Measurements from ENCODE around the gene NCBP3.

Gene NCBP3

DNA sequence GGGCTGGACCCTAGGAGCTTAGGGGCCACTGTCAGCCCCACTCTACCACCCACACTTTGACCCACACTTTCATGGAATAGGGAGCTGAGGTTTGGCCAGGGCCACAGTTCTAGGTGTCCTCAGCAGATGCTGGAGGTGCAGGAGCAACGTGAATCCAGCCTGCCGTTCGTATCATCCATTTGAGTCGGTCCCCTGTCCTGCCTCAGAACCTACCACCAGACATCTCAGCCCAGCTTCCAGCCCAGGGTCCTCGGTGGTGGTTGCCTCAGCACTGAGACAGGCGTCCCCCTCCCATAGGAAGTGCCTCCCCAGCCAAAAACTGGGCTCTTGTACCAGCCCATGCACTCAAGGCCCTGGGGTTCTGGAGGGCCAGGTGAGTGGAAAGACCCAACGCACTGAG, 44.7 kb downstream of the NCBP3 start:
- TF ChIP-seq ZFX (IDR thresholded peaks at IDR 0.05; ENCODE audit: borderline replicate concordance) (no peak), CTCF (IDR thresholded peaks at IDR 0.05) (no peak)
- H3K27ac ChIP-seq, result no peak overlapping the region

- TF ChIP-seq CTCF (IDR thresholded peaks at IDR 0.05) (no peak), ZFX (IDR thresholded peaks at IDR 0.05; ENCODE audit: borderline replicate concordance) (no peak)
- no peak within 1 kb of the TSS for H3K27ac ChIP-seq
Measured at GRCh38 chr17:3800362-3801271, 45.4 kb downstream of the NCBP3 start, which contains the start of gene ITGAE. Gene ITGAE (minus strand): TSS chr17:3801188. CDS start chr17:3801144, 44 bp downstream.

DNA sequence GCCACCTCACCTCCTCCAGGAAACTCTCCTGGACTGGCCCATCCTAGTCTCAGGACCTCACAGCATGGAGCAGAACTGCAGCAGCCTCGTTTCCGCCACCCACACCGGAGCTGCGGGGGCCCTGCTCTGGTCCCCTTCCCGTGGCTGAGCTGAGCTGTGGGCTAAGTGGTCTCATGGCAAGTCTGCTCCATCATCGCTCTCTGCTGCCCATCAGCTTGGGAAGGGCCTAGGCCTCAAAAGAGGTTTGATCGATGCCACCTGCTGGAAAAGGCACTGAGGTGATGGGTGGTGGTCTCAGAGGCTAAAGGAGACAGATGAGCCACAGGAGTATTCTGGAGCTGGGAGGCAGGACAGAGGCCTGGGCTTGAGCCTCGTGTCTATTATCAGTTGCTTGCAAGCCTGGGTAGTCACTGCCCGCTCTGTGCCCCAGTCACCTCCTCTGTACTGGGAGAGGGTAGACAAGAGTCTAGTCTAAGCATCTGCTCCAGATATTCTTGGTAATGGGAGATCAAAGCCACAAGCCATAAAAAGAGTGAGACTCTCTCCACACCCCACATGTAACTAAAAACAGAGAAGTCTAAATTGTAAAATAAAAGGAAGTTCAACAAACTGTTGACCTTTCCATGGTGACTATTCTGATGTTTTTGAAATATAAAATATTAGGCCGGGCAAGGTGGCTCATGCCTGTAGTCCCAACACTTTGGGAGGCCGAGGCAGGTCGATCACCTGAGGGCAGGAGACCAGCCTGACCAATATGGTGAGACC, 46.7 kb downstream of the NCBP3 start:
- no peak for TF ChIP-seq CTCF (IDR thresholded peaks at IDR 0.05)
- no peak for TF ChIP-seq ZFX (IDR thresholded peaks at IDR 0.05; ENCODE audit: borderline replicate concordance)
- no peak overlapping the region for H3K27ac ChIP-seq

- TF ChIP-seq ZFX (IDR thresholded peaks at IDR 0.05; ENCODE audit: borderline replicate concordance) (no peak), CTCF (IDR thresholded peaks at IDR 0.05) (no peak)
- H3K27ac ChIP-seq, result no peak overlapping the region
Measured at GRCh38 chr17:3798273-3799180, 47.5 kb downstream of the NCBP3 start.

GRCh38 chr17:3796822-3797170, 49.2 kb downstream of the NCBP3 start:
- TF ChIP-seq CTCF (IDR thresholded peaks at IDR 0.05), result no peak
- TF ChIP-seq ZFX (IDR thresholded peaks at IDR 0.05; ENCODE audit: borderline replicate concordance), result no peak
- no peak overlapping the region for H3K27ac ChIP-seq

DNA sequence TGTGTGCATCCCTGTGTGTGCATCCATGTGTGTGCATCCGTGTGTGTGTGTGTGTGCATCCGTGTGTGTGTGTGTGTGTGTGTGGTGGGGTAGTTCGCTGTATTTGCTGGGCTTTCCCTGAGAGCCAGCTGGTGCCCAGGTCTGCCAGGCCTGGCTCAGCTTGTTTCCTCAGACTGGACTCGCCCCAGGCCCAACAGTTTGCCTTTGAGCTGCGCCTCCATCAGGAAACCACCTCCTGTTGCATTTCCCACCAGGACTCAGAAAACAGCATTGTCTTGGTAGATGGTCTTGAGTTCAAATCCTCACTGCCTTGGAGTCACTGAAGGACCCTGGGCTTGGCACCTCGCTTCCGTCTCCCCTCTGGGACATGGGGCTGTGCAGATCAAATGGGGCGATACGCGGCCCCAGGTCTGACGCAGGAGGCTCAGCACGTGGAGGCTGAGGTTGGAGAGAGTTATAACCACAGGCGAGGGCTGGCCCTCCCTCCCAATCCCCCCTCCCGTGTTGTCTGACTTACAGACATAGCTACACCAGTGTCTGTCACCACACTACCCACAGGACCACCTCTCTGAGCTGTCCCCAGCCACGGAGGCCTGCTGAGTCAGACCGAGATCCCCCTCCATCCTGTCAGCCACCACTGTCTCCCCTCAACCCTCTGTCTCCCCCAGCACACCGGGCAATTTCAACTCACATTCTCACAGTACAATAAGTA, 49.8 kb downstream of the NCBP3 start:
- no peak overlapping the region for H3K27ac ChIP-seq
- TF ChIP-seq CTCF (IDR thresholded peaks at IDR 0.05) (no peak), ZFX (IDR thresholded peaks at IDR 0.05; ENCODE audit: borderline replicate concordance) (no peak)

All from 22Rv1 (cell line).